MM.1S (cell line): ENCODE data around the gene RNF14.

Experiments used
- DNase-seq: peaks from one replicate; pipeline ENCODE4 v3.0.0-alpha.2; 2015
- H2AFZ ChIP-seq: fragments of 300-600 bp; sonication (generic); 2 replicates; pipeline ENCODE4 v1.6.0; 2016; ENCODE audit warnings: antibody characterized with exemption, low read length
- H3F3A ChIP-seq: fragments of 300-600 bp; sonication (generic); 2 replicates; pipeline ENCODE4 v1.6.1; 2016; ENCODE audit warnings: mild to moderate bottlenecking, antibody characterized with exemption, low read length, moderate library complexity, mixed read lengths; ENCODE audit not compliant: insufficient read depth
- H3K27ac ChIP-seq: fragments of 300-600 bp; sonication (generic); 2 replicates; pipeline ENCODE4 v1.5.1; 2016; ENCODE audit warnings: mild to moderate bottlenecking, low read length
- H3K27me3 ChIP-seq: fragments of 300-600 bp; sonication (generic); replicated peaks from 2 replicates; pipeline ENCODE4 v1.6.0; 2016; ENCODE audit warnings: low read length; ENCODE audit not compliant: insufficient read depth
- H3K36me3 ChIP-seq: fragments of 300-600 bp; sonication (generic); replicated peaks from 2 replicates; pipeline ENCODE4 v1.6.1; 2016; ENCODE audit warnings: mild to moderate bottlenecking, low read length, mixed read lengths; ENCODE audit not compliant: insufficient read depth
- H3K4me1 ChIP-seq: fragments of 300-600 bp; sonication (generic); 2 replicates; pipeline ENCODE4 v1.6.1; 2016; ENCODE audit warnings: low read length, mixed read lengths
- H3K4me2 ChIP-seq: fragments of 300-600 bp; sonication (generic); 2 replicates; pipeline ENCODE4 v1.6.0; 2016; ENCODE audit warnings: low read depth, low read length
- H3K4me3 ChIP-seq: fragments of 300-600 bp; sonication (generic); 2 replicates; pipeline ENCODE4 v1.5.1; 2016; ENCODE audit warnings: low read length, mixed read lengths
- H3K79me2 ChIP-seq: fragments of 300-600 bp; sonication (generic); 2 replicates; pipeline ENCODE4 v1.6.1; 2016; ENCODE audit warnings: mixed run types, low read length, mixed read lengths
- H3K9ac ChIP-seq: fragments of 300-600 bp; sonication (generic); 2 replicates; pipeline ENCODE4 v1.6.1; 2016; ENCODE audit warnings: low read length, mixed read lengths
- H3K9me2 ChIP-seq: fragments of 300-600 bp; sonication (generic); replicated peaks from 2 replicates; pipeline ENCODE4 v1.6.1; 2016; ENCODE audit warnings: mild to moderate bottlenecking, low read length, mixed read lengths; ENCODE audit not compliant: insufficient read depth
- H3K9me3 ChIP-seq: fragments of 300-600 bp; sonication (generic); replicated peaks from 2 replicates; pipeline ENCODE4 v1.6.1; 2016; ENCODE audit warnings: mild to moderate bottlenecking, low read length, mixed read lengths; ENCODE audit not compliant: insufficient read depth
- H4K20me1 ChIP-seq: fragments of 300-600 bp; sonication (generic); 2 replicates; pipeline ENCODE4 v1.6.1; 2016; ENCODE audit warnings: mild to moderate bottlenecking, low read length, moderate library complexity, mixed read lengths; ENCODE audit not compliant: insufficient read depth
- CTCF ChIP-seq: fragments of 300-600 bp; sonication (generic); IDR thresholded peaks from 2 replicates; pipeline ENCODE4 v1.5.1; 2016; ENCODE audit warnings: antibody characterized with exemption, low read length, mixed read lengths
- EZH2 ChIP-seq: fragments of 300-600 bp; sonication (generic); optimal IDR thresholded peaks from 2 replicates; pipeline ENCODE3; 2017; ENCODE audit warnings: low read depth, mild to moderate bottlenecking, antibody characterized with exemption, low read length, mixed read lengths
- EZH2phosphoT487 ChIP-seq: fragments of 300-600 bp; sonication (generic); IDR thresholded peaks from 2 replicates; pipeline ENCODE4 v1.6.1; 2018; ENCODE audit warnings: antibody characterized with exemption, low read length

Gene RNF14

GRCh38 chr5:141966963-141967333 lies 2.0 kb upstream of the RNF14 start:
- H3K79me2 ChIP-seq = peaks cover 21% of the 10 kb centered on the region
- H3K27me3 ChIP-seq = no peaks in the 10 kb centered on the region
- H3K36me3 ChIP-seq = no peaks in the 10 kb centered on the region
- no peak for TF ChIP-seq EZH2phosphoT487
- no peak overlapping the region for H3K4me2 ChIP-seq
- no peak overlapping the region for H3K9ac ChIP-seq
- H3K9me3 ChIP-seq = no peaks in the 10 kb centered on the region
- H4K20me1 ChIP-seq = no peaks in the 10 kb centered on the region
- peaks cover 8% of the 10 kb centered on the region; the same call in 1 of the 2 replicates for H3K4me1 ChIP-seq
- DNase-seq = no peak
- no peak overlapping the region for H3K4me3 ChIP-seq
- peaks cover 23% of the 10 kb centered on the region for H3F3A ChIP-seq
- no peaks in the 10 kb centered on the region for H3K9me2 ChIP-seq
- H2AFZ ChIP-seq = no peak overlapping the region
- no peak overlapping the region for H3K27ac ChIP-seq

- Histone ChIP-seq H3K4me3 (peak overlapping the region; percentile 81), H2AFZ (no peak overlapping the region), H4K20me1 (no peaks in the 10 kb centered on the region), H3K4me2 (peak overlapping the region; percentile 86), H3F3A (peaks cover 23% of the 10 kb centered on the region), H3K9me2 (no peaks in the 10 kb centered on the region), H3K4me1 (peaks cover 8% of the 10 kb centered on the region; the same call in 1 of the 2 replicates), H3K9me3 (no peaks in the 10 kb centered on the region), H3K36me3 (peaks cover under 1% of the 10 kb centered on the region; the same call in 1 of the 2 replicates), H3K27ac (peak overlapping the region; percentile 95), H3K27me3 (no peaks in the 10 kb centered on the region), H3K79me2 (peaks cover 41% of the 10 kb centered on the region), H3K9ac (peak overlapping the region; percentile 93)
- TF ChIP-seq EZH2 (no peak), CTCF (no peak), EZH2phosphoT487 (no peak)
- peak; percentile 92 for DNase-seq
These were observed 1.2 kb downstream of the RNF14 start for GRCh38 chr5:141969783-141970771.

GRCh38 chr5:141973871-141974595 lies 5.1 kb downstream of the RNF14 start:
- no peak overlapping the region for H2AFZ ChIP-seq
- no peak for DNase-seq
- no peaks in the 10 kb centered on the region for H3K9me3 ChIP-seq
- no peak overlapping the region for H3K27ac ChIP-seq
- no peak overlapping the region for H3K4me2 ChIP-seq
- H4K20me1 ChIP-seq = no peaks in the 10 kb centered on the region
- no peak overlapping the region for H3K4me3 ChIP-seq
- H3K9me2 ChIP-seq = no peaks in the 10 kb centered on the region
- H3K27me3 ChIP-seq = no peaks in the 10 kb centered on the region
- peaks cover 3% of the 10 kb centered on the region; the same call in 1 of the 2 replicates for H3K36me3 ChIP-seq
- H3K79me2 ChIP-seq = peaks cover 51% of the 10 kb centered on the region
- no peak overlapping the region for H3K9ac ChIP-seq
- H3K4me1 ChIP-seq = peaks cover 8% of the 10 kb centered on the region; the same call in 1 of the 2 replicates
- peaks cover 16% of the 10 kb centered on the region for H3F3A ChIP-seq
- TF ChIP-seq EZH2 = no peak
- TF ChIP-seq EZH2phosphoT487 = no peak
- no peak for TF ChIP-seq CTCF
